Activated CD8-positive, alpha-beta memory T cell treated with anti-CD3 and anti-CD28 coated beads, Interleukin-2, amount 50 U/mL, for 1 hour (primary cell): ENCODE data around the gene TMCC3.
"Not testable (repeated sequence)": the region's sequence is repeated elsewhere in the genome, so short reads cannot be mapped to it uniquely, and the experiment has no call there.

Source experiments
- DNase-seq: peaks from one replicate; pipeline ENCODE4 v3.0.0-alpha.2; 2020; ENCODE audit errors: extremely low read depth

Gene TMCC3

GRCh38 chr12:94603434-94604365 is 46.7 kb downstream of the TMCC3 start:
- DNase-seq = peak; percentile 11

DNA sequence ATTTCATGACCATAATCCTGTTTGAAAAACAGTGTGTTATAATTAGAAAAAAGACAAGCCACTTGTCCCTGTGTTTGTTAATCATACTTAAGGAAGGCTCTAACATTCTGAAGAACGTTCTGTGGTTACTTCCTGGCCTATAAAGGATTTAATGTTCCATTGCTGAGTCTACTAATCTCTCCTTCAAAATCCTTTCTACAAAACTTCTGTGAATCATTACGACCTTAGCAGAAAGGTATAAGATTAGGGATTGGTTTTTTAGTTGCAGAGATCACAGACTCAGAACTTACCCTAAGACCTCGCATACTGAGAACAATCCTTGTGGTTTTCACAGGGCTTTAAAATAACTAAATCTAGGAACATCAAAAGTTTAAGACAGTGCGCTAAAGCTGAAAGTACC is 48.3 kb downstream of the TMCC3 start:
- DNase-seq = no peak

DNA sequence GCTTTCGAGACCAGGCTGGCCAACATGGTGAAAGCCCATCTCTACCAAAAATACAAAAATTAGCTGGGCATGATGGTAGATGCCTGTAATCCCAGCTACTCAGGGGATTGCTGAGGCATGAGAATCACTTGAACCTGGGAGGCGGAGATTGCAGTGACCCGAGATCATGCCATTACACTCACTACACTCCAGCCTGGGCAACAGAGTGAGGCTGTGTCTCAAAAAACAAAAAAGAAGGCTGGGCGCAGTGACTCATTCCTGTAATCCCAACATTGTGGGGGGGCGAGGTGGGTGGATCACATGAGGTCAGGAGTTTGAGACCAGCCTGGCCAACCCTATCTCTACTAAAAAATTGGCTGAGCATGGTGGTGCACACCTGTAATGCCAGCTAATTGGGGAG is 49.0 kb downstream of the TMCC3 start:
- DNase-seq = not testable (repeated sequence)

DNA sequence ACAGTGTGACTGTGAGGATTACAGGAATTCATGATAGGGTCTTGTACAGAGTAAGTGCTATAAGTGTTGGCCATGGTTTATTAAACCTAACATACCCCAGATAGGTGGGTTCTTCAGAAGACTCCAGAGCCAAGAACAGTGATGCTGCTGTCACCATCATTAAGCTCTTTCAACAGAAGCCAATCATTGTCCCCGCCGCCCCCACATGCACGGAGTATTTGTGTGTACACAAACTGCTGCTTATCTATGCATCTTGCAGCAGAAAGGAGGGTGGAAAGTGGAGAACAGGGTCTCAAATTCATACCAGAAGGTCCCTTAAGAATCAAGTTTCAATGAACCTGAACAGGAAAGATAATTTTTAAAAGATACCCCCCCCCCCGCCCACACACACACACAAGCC is 51.2 kb downstream of the TMCC3 start:
- no peak for DNase-seq

DNA sequence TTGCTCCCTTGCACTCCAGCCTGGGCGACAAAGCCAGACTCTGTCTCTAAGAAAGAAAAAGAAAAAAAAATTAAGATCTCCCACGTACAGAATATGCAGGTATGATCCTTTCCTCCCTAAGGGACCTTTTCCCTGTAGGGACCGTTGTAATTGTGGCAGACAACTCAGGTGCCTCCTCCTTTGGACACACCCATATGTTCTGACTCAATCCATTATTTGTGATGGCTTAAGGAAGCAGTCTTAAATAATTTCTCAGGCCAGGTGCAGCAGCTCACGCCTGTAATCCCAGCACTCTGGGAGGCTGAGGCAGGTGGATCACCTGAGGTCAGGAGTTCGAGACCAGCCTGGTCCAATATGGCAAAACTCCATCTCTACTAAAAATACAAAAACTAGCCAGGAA is 53.1 kb downstream of the TMCC3 start:
- DNase-seq = no peak

GRCh38 chr12:94596596-94596995 is 53.8 kb downstream of the TMCC3 start:
- DNase-seq = no peak

- DNase-seq = no peak
Observed at GRCh38 chr12:94595152-94595551, 55.2 kb downstream of the TMCC3 start.

- no peak for DNase-seq
Observed at GRCh38 chr12:94594443-94594825, 55.9 kb downstream of the TMCC3 start.

DNA sequence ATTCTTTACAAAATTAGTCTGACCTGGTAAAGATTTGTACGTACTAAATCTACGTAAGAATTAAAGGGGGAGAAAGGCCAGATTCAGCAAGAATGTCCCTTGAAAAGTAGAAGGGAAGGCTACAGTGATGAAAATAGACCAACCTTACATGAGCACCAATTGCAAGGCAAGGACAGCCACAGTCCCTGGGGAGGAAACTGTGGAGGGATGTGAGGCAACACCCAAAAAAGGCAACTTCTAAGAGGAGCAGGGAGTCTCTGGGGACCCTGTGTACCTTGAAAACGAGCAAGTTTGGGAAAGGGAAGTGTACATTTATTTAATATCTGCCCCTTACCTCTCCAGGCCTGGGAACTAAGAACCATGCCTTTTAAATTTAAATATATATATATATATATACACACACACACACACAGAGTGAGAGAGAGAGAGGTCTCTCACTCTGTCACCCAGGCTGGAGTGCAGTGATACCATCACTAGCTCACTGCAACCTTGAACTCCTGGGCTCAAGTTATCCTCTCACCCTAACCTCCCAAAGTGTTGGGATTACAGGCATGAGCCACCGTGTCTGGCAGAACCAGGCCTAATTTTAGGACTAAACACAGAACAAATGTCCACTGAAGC is 56.4 kb downstream of the TMCC3 start:
- no peak for DNase-seq

GRCh38 chr12:94592723-94593122 is 57.6 kb downstream of the TMCC3 start:
- not testable (repeated sequence) for DNase-seq

DNA sequence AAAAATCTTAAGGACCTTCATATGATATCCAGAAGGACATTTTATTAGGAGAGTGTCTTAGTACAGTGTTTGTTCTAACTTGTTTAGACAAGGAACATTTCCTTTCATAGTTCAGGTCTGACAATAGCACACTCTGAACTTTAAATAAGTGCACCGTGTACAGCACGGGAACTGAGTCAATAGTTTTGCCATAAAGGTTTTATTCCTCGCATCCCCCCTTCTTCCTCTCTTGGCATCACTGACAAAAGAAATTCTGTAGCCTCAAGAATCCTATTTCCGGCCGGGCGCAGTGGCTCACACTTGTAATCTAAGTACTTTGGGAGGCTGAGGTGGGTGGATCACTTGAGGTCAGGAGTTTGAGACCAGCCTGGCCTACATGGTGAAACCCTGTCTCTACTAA is 58.3 kb downstream of the TMCC3 start:
- no peak for DNase-seq

- DNase-seq = no peak
Observed at GRCh38 chr12:94590428-94590827, 59.9 kb downstream of the TMCC3 start.

- no peak for DNase-seq
Observed at GRCh38 chr12:94589591-94590001, 60.8 kb downstream of the TMCC3 start.

DNA sequence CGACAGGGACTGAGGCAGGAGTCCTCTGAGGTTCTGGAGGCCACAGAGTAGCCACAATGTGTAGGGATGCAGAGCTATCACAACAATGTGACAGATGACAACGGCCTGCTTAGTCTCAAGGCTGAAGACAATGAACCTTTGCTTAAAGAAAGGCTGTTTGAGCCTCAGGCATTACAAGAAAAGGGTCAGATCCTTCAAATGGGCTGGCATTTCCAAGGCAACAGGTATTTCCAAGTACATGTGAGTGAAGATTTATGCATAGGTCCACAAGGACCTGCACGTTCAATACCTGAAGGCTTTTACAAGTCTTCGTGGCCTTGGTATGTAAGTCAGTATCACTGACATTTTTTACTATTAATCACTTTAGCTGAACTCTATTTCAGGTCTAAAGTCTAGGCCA is 62.0 kb downstream of the TMCC3 start:
- no peak for DNase-seq

DNA sequence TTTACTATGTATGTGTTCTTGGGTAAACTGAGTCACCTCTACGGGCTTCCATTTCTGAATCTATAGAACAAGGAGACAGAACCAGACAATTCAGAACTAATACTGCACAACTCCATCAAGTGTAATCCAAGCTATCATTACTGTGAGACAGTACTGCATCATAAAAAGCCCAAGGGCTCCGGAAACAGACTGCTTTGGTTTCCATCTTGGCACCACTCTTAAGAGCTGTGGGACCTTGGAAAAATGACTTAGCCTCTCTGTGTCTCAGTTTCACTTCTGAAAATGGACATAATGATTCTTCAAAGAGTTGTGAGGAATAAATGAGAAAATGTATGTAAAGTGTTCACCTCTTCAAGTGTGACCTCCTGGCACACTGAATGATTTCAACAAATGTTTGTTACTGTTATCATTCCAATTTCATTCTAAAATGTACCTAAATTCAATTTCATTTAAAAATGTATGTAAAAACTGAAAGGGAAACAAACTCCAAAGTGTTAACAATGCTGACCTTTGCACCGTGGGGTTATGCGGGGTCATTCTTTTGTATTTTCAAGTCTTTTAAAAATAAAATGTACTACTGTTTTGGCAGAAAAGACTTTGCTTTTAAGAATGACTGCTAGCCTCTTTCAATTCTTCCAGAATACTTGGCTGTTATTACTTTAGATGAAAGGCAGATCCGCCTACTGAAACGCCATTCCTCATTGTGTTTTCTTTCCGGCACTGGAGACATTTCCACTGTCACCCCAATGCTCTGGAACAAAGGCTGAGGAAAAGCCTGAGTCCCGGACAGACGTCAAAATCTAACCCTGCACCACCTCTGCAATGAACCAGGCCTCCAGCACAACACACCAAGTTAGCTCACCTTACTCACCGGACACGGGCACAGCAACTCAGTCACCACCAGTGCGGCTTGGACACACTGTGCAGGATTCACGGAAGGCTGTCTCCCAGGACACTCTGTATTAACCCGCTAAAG is 62.8 kb downstream of the TMCC3 start:
- no peak for DNase-seq

- no peak for DNase-seq
Observed at GRCh38 chr12:94586589-94587259, 63.6 kb downstream of the TMCC3 start.

DNA sequence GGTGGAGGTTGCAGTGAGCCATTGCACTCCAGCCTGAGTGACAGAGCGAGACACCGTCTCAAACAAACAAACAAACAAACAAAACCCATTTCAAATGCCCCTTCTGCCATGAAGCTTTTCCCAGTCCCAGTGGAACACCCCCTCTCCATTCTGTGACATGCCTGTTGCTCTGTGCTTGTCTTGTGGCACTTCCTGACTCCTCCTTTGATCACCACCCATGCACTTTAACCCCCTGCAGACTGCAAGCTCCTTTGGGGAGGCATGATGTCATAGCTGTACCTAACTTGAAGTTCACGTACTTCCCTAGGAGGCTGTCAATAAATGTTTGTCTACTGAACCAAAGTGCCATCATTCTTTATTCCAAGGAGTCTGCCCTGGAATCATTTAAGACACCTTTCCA is 64.7 kb downstream of the TMCC3 start:
- no peak for DNase-seq

GRCh38 chr12:94584377-94584776 is 66.0 kb downstream of the TMCC3 start:
- no peak for DNase-seq

DNA sequence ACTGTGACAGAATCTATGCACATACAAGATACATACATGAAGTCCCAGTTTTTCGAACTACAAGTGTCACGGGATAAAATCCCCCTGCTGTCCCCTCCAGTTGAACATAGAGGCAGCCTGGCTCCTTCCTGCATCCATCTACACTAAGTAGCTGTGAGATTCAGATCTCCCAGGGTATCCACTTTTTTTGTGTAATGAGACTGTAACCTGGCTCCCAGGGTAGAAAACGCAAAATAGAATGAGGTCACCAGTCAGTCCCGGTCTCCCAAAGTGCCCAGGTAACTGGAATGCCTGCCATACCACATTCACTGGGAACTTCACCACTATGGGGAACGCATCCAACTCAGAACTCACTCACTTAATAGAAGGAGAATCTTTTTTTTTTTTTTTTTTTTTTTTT is 67.8 kb downstream of the TMCC3 start:
- DNase-seq = no peak

GRCh38 chr12:94575645-94576403 is 74.5 kb downstream of the TMCC3 start:
- DNase-seq = no peak

GRCh38 chr12:94575024-94575423 is 75.3 kb downstream of the TMCC3 start:
- no peak for DNase-seq
